GM19438 (cell line): ENCODE results near the gene SPOCK2.

Experiments
- ATAC-seq: cut with Tn5 transposase; IDR thresholded peaks from one replicate; pipeline ENCODE4 v1.9.1; 2021; ENCODE audit warnings: low read depth; ENCODE audit not compliant: unreplicated experiment

Gene SPOCK2

DNA sequence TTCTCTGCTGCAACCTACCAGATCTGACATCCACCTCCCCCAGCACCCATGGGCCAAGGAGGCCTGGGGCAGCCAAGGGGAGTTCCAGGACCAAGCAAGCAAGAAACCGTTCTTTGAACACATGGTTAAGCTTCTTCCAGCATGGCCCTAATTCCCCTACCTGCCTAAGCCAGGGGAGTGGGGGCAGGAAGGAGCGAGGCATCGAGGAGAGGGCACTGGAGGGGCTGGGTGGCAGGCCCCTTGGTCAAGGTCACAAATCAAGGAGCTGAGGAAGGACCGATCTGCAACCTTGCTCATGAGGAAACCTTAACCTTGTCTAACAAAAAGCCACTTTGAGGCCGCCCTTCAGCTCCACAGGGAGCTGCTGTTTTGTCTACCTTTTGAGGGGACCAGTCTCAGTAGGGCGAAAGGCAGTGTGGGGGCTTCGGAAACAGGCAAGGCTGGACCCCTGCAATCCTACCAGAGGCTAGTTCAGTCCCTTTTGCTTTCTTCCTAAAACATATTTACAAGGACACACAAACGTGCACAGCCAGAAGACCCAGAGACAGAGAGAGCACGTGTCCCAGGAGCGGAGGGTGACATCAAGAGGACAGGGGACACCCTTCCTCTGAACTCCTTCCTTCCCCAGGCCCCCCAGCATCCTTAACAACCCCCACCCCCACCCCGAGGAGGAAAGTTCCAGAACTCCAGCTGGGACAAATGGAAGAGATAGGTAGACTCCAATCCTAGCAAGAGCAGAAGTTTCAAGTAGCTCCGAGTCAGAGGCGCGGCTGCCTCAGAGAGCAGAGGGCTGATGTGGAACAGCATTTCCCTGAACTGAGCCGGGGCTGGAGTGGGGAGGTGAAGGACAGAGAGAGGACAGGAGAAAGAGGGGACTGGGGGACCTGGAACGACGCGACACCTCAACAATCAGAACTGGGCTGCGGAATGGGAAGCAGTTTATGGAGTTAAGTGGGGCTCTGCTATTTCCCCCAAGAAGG, 28.2 kb downstream of the SPOCK2 start:
- ATAC-seq, result no peak

DNA sequence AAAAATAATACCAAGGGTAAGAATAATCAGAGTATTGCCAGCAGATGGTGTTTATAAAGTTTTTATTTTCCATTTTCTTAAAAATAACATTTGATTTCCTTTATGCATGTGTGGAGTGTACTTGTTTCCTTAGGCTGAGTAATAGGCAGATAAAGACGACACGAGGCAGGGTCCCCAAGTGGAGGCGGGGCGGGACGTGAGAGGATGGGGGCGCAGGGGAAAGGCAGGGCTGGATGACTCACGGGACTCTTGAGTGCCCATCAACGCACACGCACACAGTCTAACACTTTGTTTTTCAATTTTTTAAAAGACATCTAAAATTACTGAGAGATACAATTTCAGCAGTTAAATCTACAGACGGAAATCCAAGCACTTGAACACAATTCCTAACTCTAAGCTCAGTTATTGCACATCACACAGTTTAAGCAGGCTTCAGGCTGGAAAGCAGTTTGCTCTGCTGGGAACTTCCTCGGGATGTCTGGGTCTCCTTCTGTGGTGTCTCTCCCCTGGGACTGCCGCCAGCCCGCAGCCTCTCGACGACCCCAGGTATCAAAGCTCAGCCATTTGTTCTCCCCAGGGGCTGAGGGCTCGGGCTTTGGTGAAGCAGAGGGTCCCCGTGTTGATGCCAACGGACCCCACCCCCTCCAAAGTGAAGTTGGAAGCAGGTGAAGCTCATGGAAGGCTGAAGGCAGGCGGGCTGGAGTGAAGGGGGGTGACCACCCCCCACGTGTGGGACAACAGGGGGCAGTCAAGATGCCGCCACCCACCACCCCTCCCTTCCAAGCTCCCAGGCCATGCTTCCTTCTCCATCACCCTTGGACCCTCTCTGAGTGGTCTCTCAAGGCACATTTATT, 29.1 kb downstream of the SPOCK2 start:
- ATAC-seq, result no peak

DNA sequence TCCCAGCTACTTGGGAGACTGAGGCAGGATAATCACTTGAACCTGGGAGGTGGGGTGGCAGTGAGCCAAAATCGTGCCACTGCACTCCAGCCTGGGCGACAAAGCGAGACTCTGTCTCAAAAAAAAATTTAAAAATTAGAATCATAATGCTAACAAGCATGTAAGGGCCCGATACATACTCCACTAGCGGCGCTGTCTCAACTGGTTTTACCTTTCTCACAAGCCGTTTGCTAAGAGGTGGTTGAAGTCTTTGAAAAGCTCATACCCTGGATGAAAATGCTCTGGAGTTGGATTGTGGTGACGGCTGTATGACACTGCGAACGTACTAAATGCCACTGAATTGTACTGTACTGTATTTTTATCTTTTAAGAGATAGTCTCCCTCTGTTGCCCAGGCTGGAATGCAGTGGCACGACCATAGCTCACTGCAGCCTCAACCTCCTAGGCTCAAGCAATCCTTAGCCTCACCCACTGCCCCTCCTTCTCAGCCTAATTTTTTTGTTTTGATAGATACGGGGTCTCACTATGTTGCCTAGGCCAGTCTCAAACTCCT, 29.9 kb downstream of the SPOCK2 start:
- ATAC-seq, result no peak

DNA sequence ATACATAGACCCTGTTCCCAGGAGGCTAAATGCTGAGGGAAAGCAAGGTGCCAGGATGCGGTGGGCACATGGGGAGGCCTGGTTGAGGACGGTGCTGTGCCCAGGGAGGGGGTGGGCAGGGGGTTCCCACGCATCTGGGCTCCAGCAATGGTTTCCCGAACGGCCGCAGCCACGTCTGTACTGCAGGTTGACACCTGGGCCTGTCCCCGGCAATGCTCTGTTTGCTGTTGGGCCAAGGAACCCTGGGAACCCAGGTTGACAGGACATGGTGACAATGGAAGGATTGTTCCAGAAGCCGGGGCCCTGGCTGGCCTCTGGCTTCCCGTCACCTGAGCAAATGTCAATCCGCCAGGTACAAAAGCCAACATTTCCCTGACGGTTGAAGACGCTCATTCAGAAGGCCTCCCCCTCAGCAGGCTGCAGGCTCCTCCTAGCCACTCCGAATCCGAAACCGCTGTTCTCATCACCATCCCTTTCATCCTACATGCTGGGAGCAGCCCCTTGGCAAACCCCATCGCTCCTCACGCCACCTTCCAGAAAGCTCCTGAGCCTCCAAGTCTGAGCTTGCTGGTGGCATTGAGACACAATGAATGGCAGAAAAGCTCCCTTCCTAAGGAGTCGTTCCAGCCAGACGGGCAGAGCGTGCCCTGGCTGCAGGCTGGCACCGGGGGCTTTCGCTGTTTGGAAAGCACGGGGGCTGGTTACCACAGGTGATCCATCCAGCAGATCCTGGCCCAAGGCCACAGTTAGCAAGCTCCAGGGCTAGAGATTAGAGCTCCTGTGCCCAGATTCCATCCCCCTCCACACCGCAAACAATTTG, 31.2 kb downstream of the SPOCK2 start:
- no peak for ATAC-seq

DNA sequence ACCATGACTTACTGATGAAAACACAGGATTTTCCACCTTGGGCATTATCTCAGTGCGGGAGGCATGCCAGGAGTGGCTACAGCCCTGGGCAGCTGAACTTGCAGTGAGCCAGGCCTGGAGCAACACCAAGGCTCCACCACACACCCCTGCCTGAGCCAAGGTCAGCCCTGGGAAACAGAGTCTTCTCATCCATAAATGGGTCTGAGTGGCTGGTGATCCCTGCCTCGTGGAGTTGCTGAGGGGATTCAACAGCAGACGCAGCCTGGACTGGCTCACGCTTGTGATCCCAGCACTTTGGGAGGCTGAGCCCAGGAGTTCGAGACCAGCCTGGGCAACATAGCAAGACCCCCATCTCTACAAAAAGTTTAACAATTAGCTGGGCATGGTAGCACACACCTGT, 32.2 kb downstream of the SPOCK2 start:
- no peak for ATAC-seq

DNA sequence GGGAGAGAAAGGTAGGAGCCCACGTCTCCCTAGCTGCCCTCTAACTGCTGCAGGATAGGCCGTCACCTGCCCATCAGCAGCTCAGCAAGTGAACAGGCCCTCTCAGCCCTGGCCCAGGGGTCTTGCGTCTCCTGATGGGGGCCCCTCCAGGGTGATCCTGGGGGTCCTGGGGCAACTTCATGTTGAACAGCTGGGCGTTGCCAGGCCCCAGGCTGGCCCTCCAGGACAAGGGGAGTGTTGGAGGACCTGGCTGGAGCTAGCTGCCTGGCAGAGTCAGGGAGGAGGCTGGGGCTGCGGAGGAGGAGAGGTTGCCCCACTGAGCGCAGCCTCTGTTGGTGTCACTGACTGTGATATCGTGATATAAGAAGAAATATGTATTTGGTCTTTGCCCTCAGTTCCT, 34.7 kb downstream of the SPOCK2 start:
- no peak for ATAC-seq

DNA sequence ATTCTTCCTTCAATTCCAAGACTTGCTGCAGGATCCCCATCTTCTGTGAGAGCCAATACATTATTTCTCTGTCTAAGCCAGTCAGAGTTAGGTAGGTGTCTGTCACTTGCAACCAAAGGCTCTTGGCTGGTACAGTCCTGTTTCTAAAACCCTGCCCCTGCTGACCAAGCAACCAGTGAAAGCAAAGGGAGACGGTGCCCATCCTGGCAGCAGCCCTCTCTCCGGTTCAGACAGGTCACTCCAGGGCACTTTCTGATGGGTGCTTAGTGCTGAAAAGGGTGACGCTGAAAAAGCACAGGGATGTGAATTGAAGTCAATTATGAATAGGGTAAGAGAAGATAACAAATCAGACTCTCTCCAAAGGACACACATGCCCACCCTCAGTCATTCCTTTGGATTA, 37.5 kb downstream of the SPOCK2 start:
- no peak for ATAC-seq

DNA sequence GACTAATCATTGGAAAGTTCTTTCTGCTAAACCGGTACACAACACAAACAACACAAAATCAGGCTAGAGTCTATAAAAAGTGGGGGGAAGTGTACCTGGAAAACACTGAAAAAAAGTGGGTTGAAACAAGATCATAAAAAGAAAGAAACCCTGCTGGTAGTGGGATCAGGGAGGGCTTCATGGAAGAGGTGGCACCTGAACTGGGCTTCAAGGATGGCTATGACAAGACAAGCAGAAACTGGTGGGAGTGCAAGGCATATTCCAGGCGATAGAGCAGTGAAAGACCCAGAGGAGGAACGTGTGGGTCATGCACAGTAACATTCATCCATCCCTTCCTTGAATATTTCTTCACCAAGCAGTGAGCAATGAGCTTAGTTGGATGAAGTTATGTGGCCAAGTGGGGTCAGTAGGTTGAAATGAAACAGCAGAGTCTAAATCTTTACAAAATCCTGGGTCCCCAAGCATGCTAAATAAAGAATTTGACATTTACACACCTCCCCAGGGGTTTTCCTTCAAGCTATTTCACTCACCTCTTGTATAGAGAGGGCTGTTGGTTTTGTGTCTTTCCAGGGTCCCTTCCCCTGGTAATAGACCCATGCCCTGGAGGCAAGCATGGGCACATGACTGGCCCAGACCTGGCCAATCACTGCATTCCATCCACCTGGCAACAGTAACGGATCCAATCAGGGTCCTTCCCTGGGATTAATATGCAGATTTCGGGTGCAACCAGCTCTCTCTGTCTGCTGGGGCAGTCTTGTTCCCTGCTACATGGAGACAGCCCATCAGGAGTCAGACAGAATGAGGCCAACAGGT, 38.2 kb downstream of the SPOCK2 start:
- ATAC-seq, result no peak

DNA sequence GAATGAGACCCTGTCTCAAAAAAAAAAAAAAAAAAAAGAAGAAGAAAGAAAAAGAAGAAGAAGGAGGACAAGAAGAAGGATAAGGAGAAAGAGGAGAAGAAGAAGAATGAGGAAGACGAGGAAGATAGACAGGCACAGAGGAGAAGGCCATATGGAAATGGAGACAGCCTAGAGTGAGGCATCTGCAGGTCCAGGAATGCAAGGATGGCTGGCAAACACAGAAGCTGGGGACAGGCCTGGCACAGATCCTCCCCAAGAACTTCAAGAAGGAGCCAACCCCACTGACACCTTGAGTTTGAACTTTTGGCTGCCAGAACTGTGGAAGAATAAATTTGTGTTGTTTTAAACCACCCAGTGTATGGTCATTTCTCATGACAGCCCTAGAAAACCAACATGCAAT, 38.9 kb downstream of the SPOCK2 start:
- no peak for ATAC-seq

DNA sequence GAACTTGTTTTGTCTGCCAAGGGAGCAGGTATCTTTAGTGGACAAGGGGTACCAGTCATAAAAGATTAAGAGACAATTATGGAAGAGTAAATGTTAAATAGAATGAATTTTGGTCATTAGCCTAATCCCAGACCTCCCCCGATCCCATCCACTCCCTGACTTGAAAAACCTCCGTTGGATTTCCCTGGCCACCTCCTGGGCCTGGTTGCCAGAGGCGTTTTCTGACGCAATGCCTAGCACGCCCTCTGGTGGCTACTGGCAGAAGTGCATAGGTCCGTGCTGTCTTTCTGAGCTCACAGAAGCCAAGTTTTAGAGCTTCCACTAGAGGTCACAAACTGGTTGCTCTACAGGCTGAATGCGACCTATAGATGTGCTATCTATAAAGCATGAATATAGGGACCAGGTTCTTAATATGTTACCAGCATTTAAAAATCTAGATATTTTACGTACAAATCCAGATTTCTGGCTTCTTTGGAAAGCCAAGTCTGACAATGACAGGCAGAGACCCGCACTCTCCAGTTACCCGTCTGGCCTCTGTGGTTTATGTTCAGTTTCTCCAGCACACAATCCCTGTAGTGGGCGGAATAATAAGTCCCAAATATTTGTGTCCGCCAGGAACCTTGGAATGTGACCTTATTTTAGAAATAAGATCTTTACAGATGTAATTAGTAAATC, 39.8 kb downstream of the SPOCK2 start:
- peak; percentile 60 for ATAC-seq

DNA sequence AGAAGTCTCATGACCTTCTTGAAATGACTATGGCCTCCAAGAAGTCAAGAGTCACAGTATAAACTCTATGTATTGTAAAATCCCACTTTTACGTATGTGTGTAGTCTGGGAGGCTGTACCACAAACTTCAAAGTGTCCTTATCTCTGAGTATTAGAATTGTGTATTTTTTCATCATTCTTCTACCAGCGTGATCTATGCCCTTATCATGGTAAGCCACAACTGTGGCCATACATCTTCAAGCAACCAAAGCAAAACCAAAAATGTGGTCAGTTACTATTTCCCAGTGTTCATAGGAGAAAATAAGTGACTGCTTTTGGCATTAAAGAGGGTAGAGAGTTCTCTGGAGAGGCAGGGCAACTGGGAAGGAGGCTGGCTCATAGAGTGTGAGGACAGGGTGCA, 42.8 kb downstream of the SPOCK2 start:
- ATAC-seq, result no peak

DNA sequence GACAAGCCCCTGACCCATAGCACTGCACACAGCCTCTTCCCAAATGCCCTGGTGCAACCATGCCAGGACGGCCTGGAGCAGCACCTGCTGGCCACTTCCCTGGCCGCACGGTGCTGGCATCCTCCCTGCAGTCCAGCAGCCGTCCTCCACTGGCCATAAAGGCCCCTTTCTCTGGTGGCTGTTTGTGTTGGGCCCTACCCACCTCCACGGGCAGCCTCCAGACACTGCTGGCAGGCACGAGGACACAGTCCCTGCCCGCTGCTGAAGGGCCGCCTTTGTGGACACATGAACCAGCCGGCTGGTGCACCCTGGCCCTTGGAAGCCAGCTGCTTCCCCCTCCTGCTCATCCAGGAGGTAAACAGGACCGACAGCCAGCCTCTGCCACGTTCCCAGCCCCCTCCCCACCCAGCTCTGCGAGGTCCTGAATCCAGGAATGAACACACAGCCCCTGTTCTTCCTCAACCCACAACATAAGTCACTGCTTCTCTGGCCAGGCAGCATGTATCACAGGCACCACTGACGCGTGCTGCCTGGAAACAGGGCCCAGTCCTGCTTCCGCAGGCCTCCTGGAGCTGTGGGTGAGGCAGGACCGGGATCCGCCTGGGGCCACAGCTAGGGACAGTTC, 43.8 kb downstream of the SPOCK2 start:
- ATAC-seq, result no peak

DNA sequence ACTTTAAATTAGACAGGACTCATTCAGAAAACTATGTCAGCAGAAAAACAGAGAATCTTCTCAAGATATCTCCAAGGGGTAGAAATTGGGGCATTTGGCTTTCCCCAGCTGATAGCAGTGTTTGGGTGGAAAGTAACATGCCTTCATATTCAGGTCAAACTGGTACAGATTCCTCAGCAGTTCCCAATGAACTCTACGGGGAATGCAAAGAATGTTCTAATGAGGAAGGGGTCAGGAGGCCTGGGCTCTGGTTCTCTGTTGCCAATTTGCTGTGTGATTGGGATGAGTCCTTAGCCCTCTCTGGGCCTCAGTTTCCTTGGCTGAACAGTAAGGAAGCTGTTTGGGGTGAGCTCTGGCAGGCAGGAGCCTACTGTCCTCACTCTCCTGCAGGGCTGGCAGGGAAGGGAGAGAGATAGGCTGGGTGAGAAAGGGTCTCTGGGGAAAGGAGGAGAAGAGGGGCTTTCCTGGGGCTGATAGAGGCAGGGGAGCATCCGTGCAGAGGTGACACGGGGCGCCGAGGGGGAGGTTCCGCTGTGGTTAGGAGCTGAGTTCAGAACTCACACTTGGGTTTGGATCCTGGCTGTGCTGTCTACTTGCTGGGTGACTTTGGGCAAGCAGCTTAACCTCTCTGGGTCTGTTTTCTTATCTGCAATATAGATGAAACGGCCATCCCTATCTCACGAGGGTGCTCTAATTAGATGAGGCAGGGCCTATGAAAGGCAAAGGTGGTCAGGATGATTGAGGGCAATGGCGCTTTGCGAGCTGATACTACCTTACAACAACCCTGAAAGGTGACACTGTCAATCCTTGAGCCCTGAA, 45.1 kb downstream of the SPOCK2 start:
- no peak for ATAC-seq

DNA sequence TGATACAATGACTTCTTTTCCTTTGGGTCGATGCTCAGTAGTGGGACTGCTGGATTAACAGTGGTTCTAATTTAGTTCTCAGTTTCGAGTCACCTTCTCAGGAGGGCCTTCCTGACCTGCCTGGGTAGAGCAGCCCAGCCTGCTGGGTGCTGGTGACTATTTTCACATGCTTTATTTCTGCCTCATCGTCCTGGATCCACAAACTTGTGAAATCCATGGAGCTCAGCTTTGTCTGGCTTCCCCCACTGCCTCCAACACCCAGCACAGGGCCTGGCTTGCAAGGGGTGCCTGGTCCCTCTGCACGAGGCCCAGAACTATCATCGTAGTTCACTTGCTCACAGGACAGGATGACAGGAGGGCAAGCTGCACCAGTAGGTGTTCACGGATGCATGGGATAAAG, 46.9 kb downstream of the SPOCK2 start:
- ATAC-seq, result no peak

DNA sequence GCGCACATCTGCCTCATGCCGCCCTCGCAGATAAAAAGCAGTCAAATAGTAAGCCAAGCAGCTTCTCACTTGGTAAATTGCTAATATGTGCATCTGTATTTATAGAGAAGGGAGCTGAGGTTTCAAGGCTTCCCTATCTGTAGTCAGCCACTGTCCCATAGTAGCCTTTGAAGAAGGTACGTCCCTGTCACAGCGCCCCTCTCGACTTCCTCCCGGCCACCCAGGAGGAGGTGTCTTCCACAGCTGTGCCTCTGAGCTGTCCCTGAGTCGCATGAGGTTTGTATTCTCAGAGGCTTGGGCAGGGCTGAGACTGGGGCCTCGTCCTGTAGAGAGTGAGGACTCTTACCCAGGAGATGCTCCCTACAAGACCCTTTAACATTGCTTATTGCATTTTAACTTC, 49.0 kb downstream of the SPOCK2 start:
- no peak for ATAC-seq

DNA sequence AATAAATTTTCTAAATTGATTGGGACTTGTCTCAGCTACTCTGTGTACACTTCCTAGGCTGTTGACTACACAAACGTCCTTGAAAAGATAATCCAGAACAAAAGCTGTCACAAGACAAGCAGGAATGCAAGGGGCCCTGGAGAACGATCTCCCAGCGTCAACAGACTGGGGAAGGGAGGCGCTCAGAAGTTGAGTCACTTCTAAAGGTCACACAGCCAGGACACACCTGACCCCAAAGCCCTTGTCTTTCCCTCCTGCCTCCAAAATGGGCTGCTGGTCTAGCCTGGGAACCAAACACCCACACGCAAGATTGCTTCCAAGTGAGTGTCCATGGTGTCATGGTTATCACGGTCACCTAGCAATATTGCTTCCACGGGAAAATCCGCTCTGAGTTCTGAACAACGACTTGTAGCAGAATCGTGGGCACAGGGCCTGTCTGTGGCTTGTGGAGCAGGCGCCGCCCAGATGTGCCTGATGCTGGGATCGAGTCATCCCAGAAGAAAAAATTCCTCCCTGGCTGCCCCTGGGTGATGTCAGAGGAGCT, 49.8 kb downstream of the SPOCK2 start:
- no peak for ATAC-seq

DNA sequence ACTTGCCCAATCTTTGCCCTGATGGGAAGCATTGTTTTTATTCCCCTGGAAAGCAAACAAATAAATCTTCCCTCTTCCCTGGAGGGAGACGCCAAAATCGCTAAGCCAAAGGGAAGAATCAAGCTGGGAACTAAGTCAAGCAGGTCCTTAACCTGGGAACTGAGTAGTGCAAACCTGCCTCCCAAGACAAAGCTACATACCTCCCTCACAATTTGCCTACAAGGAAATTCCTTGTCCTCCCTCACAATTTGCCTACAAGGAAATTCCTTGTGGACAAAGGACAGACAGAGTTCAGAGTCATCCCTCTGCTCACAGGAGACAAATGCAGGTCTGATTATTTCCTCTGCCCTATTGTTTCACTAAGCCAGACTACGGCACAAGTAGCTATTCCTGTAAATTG, 50.5 kb downstream of the SPOCK2 start:
- ATAC-seq, result no peak

DNA sequence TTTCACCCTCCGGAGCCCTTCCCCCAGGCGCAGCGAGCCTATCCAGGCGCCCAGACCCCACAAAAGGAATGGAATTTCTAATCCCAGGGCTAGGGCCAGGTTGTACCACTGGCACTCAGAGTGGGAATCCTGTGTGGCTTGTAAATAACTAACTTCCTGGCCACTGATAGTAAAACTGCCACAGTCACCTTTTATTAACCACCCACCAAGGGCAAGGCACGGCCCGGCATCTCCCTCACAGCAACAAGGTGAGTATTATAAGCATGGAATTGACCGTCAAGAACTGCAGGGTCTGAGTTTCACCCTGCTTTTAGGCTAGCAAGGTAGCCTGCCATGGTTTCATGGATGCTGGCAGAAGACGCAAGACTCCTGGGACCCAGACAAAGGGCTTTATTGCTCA, 51.1 kb downstream of the SPOCK2 start:
- ATAC-seq, result no peak
